IMR-90 (cell line): ENCODE measurements around the gene A3GALT2. TPM values are rescaled to one million over a fixed set of nuclear protein-coding genes. Genes with fewer than 3 reads are reported as not detected.

Experiments used
- ATAC-seq: fragments of 200-7000 bp; cut with Tn5 transposase; 2 replicates; pipeline ENCODE4 v1.9.1; 2020; ENCODE audit warnings: low read depth, mild to moderate bottlenecking, moderate library complexity
- BruUV-seq: library from RNA; stranded (reverse); fragments of 400-500 nt; replicated peaks from 2 replicates; lab custom pipeline; 2021; lab: Mats Ljungman, UMichigan
- CTCF ChIA-PET: fragments of 300-600 bp; formaldehyde crosslinking; extraction: SDS; loops from one replicate; lab custom pipeline; 2021; ENCODE audit warnings: antibody characterized with exemption; lab: Yijun Ruan, JAX
- POLR2A ChIA-PET: fragments of 300-600 bp; sonication (Branson Sonifier 250); formaldehyde crosslinking; loops from one replicate; lab custom pipeline; 2022; ENCODE audit warnings: antibody characterized with exemption; ENCODE audit not compliant: unreplicated experiment; lab: Charles Lee
- DNase-seq: peaks from one replicate; pipeline ENCODE4 v3.0.0; 2013
- H2AFZ ChIP-seq: replicated peaks from 2 replicates; pipeline ENCODE3; 2013; ENCODE audit warnings: low read length, mild to moderate bottlenecking; ENCODE audit not compliant: poor library complexity
- H2AK5ac ChIP-seq: 2 replicates; pipeline ENCODE4 v1.6.1; 2013; ENCODE audit warnings: low read depth, low read length, inconsistent platforms
- H2AK9ac ChIP-seq: replicated peaks from 2 replicates; pipeline ENCODE3; 2013; ENCODE audit warnings: mild to moderate bottlenecking, low read depth, low read length, moderate library complexity; ENCODE audit not compliant: poor library complexity
- H2BK120ac ChIP-seq: 2 replicates; pipeline ENCODE4 v1.6.1; 2013; ENCODE audit warnings: low read depth, low read length, inconsistent platforms
- H2BK15ac ChIP-seq: 3 replicates; pipeline ENCODE4 v1.6.1; 2013; ENCODE audit warnings: low read depth, low read length, inconsistent platforms
- H2BK20ac ChIP-seq: 2 replicates; pipeline ENCODE4 v1.6.1; 2013; ENCODE audit warnings: low read depth, mild to moderate bottlenecking, inconsistent platforms, low read length, moderate library complexity
- H2BK5ac ChIP-seq: 2 replicates; pipeline ENCODE4 v1.6.1; 2013; ENCODE audit warnings: mild to moderate bottlenecking, low read depth, low read length, inconsistent platforms; ENCODE audit not compliant: poor library complexity, severe bottlenecking
- H3K14ac ChIP-seq: replicated peaks from 2 replicates; pipeline ENCODE4 v1.6.1; 2013; ENCODE audit warnings: low read depth, low read length, inconsistent platforms
- H3K18ac ChIP-seq: 2 replicates; pipeline ENCODE4 v1.6.1; 2013; ENCODE audit warnings: low read depth, low read length, control low read depth
- H3K23ac ChIP-seq: 2 replicates; pipeline ENCODE4 v1.6.1; 2013; ENCODE audit warnings: low read depth, low read length, inconsistent platforms
- H3K27ac ChIP-seq: 2 replicates; pipeline ENCODE4 v1.5.1; 2013; ENCODE audit warnings: mild to moderate bottlenecking, control low read depth, low read length; ENCODE audit not compliant: insufficient read depth
- H3K27me3 ChIP-seq: 2 replicates; pipeline ENCODE4 v1.6.1; 2013; ENCODE audit warnings: low read length; ENCODE audit not compliant: control insufficient read depth, insufficient read depth
- H3K36me3 ChIP-seq: 2 replicates; pipeline ENCODE4 v1.6.1; 2013; ENCODE audit warnings: low read length, mixed read lengths; ENCODE audit not compliant: control insufficient read depth, insufficient read depth
- H3K4ac ChIP-seq: 2 replicates; pipeline ENCODE4 v1.6.1; 2013; ENCODE audit warnings: low read depth, low read length, inconsistent platforms
- H3K4me1 ChIP-seq: 2 replicates; pipeline ENCODE4 v1.6.1; 2013; ENCODE audit warnings: low read length, mixed read lengths; ENCODE audit not compliant: control insufficient read depth, insufficient read depth
- H3K4me2 ChIP-seq: 2 replicates; pipeline ENCODE4 v1.6.1; 2013; ENCODE audit warnings: low read depth, mild to moderate bottlenecking, control low read depth, low read length, moderate library complexity
- H3K4me3 ChIP-seq: 2 replicates; pipeline ENCODE4 v1.5.1; 2013; ENCODE audit warnings: low read depth, mild to moderate bottlenecking, control low read depth, low read length, moderate library complexity; ENCODE audit not compliant: insufficient read depth
- H3K56ac ChIP-seq: 2 replicates; pipeline ENCODE4 v1.6.1; 2013; ENCODE audit warnings: low read length, inconsistent platforms; ENCODE audit not compliant: insufficient read depth; ENCODE audit errors: extremely low read depth
- H3K79me1 ChIP-seq, 2 experiments: 2 replicates each; pipeline ENCODE4 v1.6.1; 2013; ENCODE audit warnings: low read length in 2 of 2, inconsistent platforms in 1 of 2, low read depth in 1 of 2
- H3K9ac ChIP-seq: 2 replicates; pipeline ENCODE4 v1.6.1; 2013; ENCODE audit warnings: low read depth, low read length, control low read depth
- H3K9me1 ChIP-seq: 2 replicates; pipeline ENCODE4 v1.6.1; 2013; ENCODE audit warnings: low read length, inconsistent platforms; ENCODE audit not compliant: insufficient read depth
- H3K9me3 ChIP-seq: 2 replicates; pipeline ENCODE4 v1.6.1; 2013; ENCODE audit warnings: low read length; ENCODE audit not compliant: control insufficient read depth, insufficient read depth
- H4K20me1 ChIP-seq: 2 replicates; pipeline ENCODE4 v1.6.1; 2013; ENCODE audit warnings: low read length, inconsistent platforms; ENCODE audit not compliant: insufficient read depth
- H4K5ac ChIP-seq: 2 replicates; pipeline ENCODE4 v1.6.1; 2013; ENCODE audit warnings: mild to moderate bottlenecking, low read depth, low read length, control low read depth
- H4K8ac ChIP-seq, 2 experiments: 2 replicates each; pipeline ENCODE4 v1.6.1; 2013; ENCODE audit warnings: low read depth in 2 of 2, low read length in 2 of 2, control low read depth in 1 of 2, inconsistent platforms in 1 of 2
- H4K91ac ChIP-seq: 2 replicates; pipeline ENCODE4 v1.6.1; 2013; ENCODE audit warnings: low read depth, low read length, inconsistent platforms; ENCODE audit not compliant: insufficient read depth
- MXI1 ChIP-seq: IDR thresholded peaks from 2 replicates; pipeline ENCODE4 v1.6.1; 2012; ENCODE audit warnings: low read depth, mild to moderate bottlenecking, low read length, moderate library complexity, borderline replicate concordance
- RFX5 ChIP-seq: IDR thresholded peaks from 2 replicates; pipeline ENCODE4 v1.8.0; 2012; ENCODE audit warnings: low read depth, mild to moderate bottlenecking, low read length, moderate library complexity
- WGBS, 2 experiments: methylation state at CpG; one replicate each; pipeline versions ENCODE4 v1.1.5 to v1.1.7; 2013; ENCODE audit warnings: missing lambda C conversion rate in 2 of 2; ENCODE audit not compliant: insufficient read length in 1 of 2; ENCODE audit errors: extremely low coverage in 2 of 2; 5-methylcytosine and 5-hydroxymethylcytosine counted together
- dilution Hi-C: fragments of 300-500 bp; cut with HindIII; formaldehyde crosslinking; loops from one replicate; pipeline ENCODE4 v1.14.3; 2018; ENCODE audit warnings: low sequenced_read_pairs; ENCODE audit not compliant: unreplicated experiment
- in situ Hi-C: fragments of 300-500 bp; cut with MboI; formaldehyde crosslinking; loops from 3 replicates; pipeline ENCODE4 v1.14.3; 2019; ENCODE audit warnings: low sequenced_read_pairs, inconsistent platforms, mixed read lengths
- intact Hi-C: fragments of 100-400 bp; cut with micrococcal nuclease; formaldehyde crosslinking; loops from 2 replicates; pipeline ENCODE4 v1.10.0; 2022
- polyA plus RNA-seq, 3 experiments: library from polyadenylated mRNA; depleted of rRNA; stranded (reverse); fragments of >200 nt; gene quantifications; 2 replicates each; pipeline ENCODE4 v1.2.3, GENCODE V29; 2012; ENCODE audit warnings: low replicate concordance in 1 of 3
- total RNA-seq: library from RNA; depleted of rRNA; stranded (reverse); fragments of >200 nt; gene quantifications from 2 replicates; pipeline ENCODE4 v1.2.3, GENCODE V29; 2012

The A3GALT2 gene
- total and polyA plus RNA-seq, 2 of the 4 experiments (the other 2 are of a cell fraction): not detected

DNA sequence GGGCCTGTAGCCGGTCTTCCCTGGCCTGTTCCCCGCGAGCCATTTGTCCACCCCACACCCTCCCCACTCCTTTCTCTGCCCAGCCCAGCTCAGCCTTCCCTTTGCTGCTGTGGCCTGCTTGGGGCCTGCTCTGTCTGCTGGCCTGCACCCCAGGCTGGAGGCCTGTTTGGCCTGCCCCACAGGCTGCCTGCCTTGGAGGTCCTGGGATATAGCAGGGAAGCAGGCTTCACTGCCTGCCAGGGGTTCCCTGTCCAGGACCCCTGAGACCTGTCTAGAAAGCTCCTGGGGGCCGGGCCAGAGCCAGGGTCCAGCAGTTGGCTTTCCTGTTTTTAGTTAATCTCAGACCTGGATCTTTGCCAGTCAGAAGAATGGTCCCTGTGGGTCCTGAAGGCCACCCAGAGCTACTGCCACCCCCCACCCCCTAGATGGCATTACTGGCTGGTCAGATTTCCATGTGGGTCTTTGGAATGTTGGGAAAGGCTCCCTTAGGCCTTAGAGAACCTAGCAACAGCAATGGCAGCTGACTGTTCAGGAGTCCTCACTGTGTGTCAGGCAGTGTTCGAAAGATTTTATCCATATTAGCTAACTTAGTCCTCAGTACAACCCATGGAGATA, 56.9 kb downstream of the A3GALT2 start:
- WGBS, 2 experiments: 80% methylated on average over 1 of the region's 5 CpGs; no CpG with 5 or more reads in 1 of the 2 experiments
- H2BK5ac ChIP-seq: no peak overlapping the region
- dilution Hi-C loops (no loop called here), intact Hi-C loops (no loop called here), in situ Hi-C loops (no loop called here)
- no peak for TF ChIP-seq MXI1
- TF ChIP-seq RFX5: no peak
- H3K14ac ChIP-seq: no peak overlapping the region
- peaks cover 4% of the 10 kb centered on the region; the same call in 1 of the 2 replicates for H3K4me1 ChIP-seq
- no TSS peak for BruUV-seq
- no peak overlapping the region for H3K4ac ChIP-seq
- H3K56ac ChIP-seq: no peak overlapping the region
- H2BK20ac ChIP-seq: no peak overlapping the region
- H4K5ac ChIP-seq: no peak overlapping the region
- H3K9me3 ChIP-seq: no peaks in the 10 kb centered on the region
- H2AFZ ChIP-seq: no peak overlapping the region
- H3K36me3 ChIP-seq: peaks cover 11% of the 10 kb centered on the region
- peaks cover 53% of the 10 kb centered on the region for H4K20me1 ChIP-seq
- H3K18ac ChIP-seq: no peak overlapping the region
- H2AK9ac ChIP-seq: no peak overlapping the region
- peak; percentile 37; the same call in 1 of the 2 replicates for ATAC-seq
- no peak overlapping the region for H2BK120ac ChIP-seq
- H2BK15ac ChIP-seq: no peak overlapping the region
- H3K79me1 ChIP-seq: peaks cover 39 to 87% of the 10 kb centered on the region in 2 experiments
- H3K27me3 ChIP-seq: no peaks in the 10 kb centered on the region
- no peak for DNase-seq
- H2AK5ac ChIP-seq: no peak overlapping the region
- H3K4me3 ChIP-seq: no peak overlapping the region
- H4K8ac ChIP-seq: no peak overlapping the region
- H3K23ac ChIP-seq: no peak overlapping the region
- H4K91ac ChIP-seq: no peak overlapping the region
- no peak overlapping the region for H3K9ac ChIP-seq
- ChIA-PET POLR2A (interaction anchor here (0.6 kb wide), 1 partner anchor 67 kb away, joined by 6 read pairs; no protein-coding TSS in a partner anchor), CTCF (no interaction called here)
- no peak overlapping the region for H3K4me2 ChIP-seq
- H3K9me1 ChIP-seq: peaks cover 39% of the 10 kb centered on the region
- H3K27ac ChIP-seq: no peak overlapping the region
